IPS-20b (cell line): ENCODE measurements around the gene BCAS1.

ENCODE experiments used
- H3K27ac ChIP-seq: one replicate; pipeline ENCODE4 v1.5.1; 2013; ENCODE audit warnings: low read length
- H3K27me3 ChIP-seq: 2 replicates; pipeline ENCODE4 v1.6.1; 2013; ENCODE audit warnings: mild to moderate bottlenecking, low read length, inconsistent platforms; ENCODE audit not compliant: insufficient read depth
- H3K36me3 ChIP-seq: 2 replicates; pipeline ENCODE4 v1.6.1; 2013; ENCODE audit warnings: low read depth, mild to moderate bottlenecking, inconsistent platforms, low read length, moderate library complexity; ENCODE audit not compliant: insufficient read depth
- H3K4me1 ChIP-seq: 2 replicates; pipeline ENCODE4 v1.6.1; 2013; ENCODE audit warnings: mild to moderate bottlenecking, control low read depth, inconsistent platforms, low read length, moderate library complexity; ENCODE audit not compliant: insufficient read depth
- H3K4me3 ChIP-seq: 2 replicates; pipeline ENCODE4 v1.5.1; 2013; ENCODE audit warnings: mild to moderate bottlenecking, low read length, inconsistent platforms
- H3K9ac ChIP-seq: 2 replicates; pipeline ENCODE4 v1.6.1; 2013; ENCODE audit warnings: low read depth, mild to moderate bottlenecking, inconsistent platforms, low read length, moderate library complexity
- H3K9me3 ChIP-seq: 2 replicates; pipeline ENCODE4 v1.6.1; 2013; ENCODE audit warnings: mild to moderate bottlenecking, low read depth, low read length, inconsistent platforms; ENCODE audit not compliant: insufficient read depth

The BCAS1 gene

DNA sequence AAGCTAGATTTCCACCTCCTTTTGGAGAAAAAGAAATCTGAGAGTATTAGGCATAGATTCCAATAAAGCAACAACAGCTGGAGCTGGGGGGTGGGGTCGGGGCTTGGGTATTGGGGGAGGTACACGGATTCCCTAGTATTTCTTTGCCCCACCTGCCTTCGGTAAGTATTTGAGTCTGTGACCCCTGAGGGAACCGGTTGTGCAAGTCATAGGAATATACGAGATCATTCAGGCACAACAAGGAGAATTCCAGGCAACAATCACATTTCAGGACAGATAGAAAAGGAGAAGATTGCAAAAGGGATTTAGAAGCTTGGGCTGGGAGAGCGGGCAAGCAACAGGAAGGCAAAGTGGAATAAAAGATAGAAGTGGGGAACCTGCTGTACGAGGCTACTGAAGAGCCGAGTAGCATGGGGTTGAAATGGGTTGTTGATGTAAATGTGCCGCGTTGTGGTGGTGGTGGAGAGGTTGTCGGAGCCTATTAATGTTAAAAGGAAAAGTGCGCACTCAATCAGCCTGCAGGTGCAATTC, 148.9 kb downstream of the BCAS1 start:
- no peaks in the 10 kb centered on the region for H3K27me3 ChIP-seq
- peaks cover 26% of the 10 kb centered on the region for H3K4me1 ChIP-seq
- H3K9ac ChIP-seq: no peak overlapping the region
- no peaks in the 10 kb centered on the region for H3K36me3 ChIP-seq
- H3K4me3 ChIP-seq: no peak overlapping the region
- H3K9me3 ChIP-seq: no peaks in the 10 kb centered on the region
- H3K27ac ChIP-seq: no peak overlapping the region

GRCh38 chr20:53920647-53921245, 149.6 kb downstream of the BCAS1 start:
- no peak overlapping the region for H3K9ac ChIP-seq
- H3K4me3 ChIP-seq: no peak overlapping the region
- H3K27ac ChIP-seq: no peak overlapping the region
- H3K9me3 ChIP-seq: no peaks in the 10 kb centered on the region
- H3K27me3 ChIP-seq: no peaks in the 10 kb centered on the region
- H3K36me3 ChIP-seq: no peaks in the 10 kb centered on the region
- H3K4me1 ChIP-seq: peaks cover 30% of the 10 kb centered on the region

DNA sequence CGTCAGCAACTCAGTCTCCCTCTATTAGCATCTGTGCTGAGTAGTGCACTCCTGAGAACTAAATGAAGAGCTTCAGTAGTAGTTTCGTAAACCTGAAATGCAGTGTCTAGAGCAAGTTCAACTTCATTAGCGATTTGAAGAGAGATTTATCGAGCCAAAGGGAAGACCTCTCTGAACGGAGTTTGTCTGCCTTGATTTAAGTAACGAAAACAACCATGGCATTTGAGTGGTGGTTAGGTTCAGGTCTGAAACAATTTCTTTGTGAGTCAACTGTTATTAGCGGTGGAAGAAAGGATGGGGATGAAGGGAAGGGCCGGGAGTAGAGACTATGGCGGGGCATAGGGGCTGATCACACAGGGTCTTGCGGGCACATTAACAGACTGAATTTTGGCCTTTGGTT, 150.5 kb downstream of the BCAS1 start:
- Histone ChIP-seq H3K36me3 (no peaks in the 10 kb centered on the region), H3K4me1 (peaks cover 32% of the 10 kb centered on the region)

GRCh38 chr20:53918949-53919361, 151.4 kb downstream of the BCAS1 start:
- H3K36me3 ChIP-seq: no peaks in the 10 kb centered on the region
- peak overlapping the region; percentile 14; the same call in 1 of the 2 replicates for H3K9ac ChIP-seq
- peaks cover 38% of the 10 kb centered on the region for H3K4me1 ChIP-seq
- no peaks in the 10 kb centered on the region for H3K9me3 ChIP-seq
- no peaks in the 10 kb centered on the region for H3K27me3 ChIP-seq
- no peak overlapping the region for H3K27ac ChIP-seq
- H3K4me3 ChIP-seq: peak overlapping the region; percentile 43; the same call in 1 of the 2 replicates

More for the DNA sequence above, 150.5 kb downstream of the BCAS1 start:
- H3K9ac ChIP-seq: no peak overlapping the region
- H3K27ac ChIP-seq: no peak overlapping the region
- no peaks in the 10 kb centered on the region for H3K27me3 ChIP-seq
- no peak overlapping the region for H3K4me3 ChIP-seq
- H3K9me3 ChIP-seq: no peaks in the 10 kb centered on the region

DNA sequence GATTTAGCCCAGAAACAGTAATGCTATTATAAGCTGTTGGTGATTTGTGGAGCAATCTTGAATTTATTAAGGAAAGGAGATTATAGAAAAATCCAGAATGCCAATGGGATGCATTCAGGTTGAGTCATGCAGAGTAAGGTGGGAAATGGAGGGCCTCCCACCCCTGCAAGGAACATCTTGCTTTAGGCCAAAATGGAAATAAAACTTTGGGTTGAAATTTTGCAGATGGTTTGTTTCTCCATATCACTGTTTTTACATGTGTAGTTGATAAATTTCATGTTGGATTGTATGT, 152.4 kb downstream of the BCAS1 start:
- Histone ChIP-seq H3K4me1 (peaks cover 38% of the 10 kb centered on the region), H3K9ac (no peak overlapping the region), H3K4me3 (no peak overlapping the region), H3K27ac (no peak overlapping the region), H3K27me3 (no peaks in the 10 kb centered on the region), H3K9me3 (no peaks in the 10 kb centered on the region), H3K36me3 (no peaks in the 10 kb centered on the region)

DNA sequence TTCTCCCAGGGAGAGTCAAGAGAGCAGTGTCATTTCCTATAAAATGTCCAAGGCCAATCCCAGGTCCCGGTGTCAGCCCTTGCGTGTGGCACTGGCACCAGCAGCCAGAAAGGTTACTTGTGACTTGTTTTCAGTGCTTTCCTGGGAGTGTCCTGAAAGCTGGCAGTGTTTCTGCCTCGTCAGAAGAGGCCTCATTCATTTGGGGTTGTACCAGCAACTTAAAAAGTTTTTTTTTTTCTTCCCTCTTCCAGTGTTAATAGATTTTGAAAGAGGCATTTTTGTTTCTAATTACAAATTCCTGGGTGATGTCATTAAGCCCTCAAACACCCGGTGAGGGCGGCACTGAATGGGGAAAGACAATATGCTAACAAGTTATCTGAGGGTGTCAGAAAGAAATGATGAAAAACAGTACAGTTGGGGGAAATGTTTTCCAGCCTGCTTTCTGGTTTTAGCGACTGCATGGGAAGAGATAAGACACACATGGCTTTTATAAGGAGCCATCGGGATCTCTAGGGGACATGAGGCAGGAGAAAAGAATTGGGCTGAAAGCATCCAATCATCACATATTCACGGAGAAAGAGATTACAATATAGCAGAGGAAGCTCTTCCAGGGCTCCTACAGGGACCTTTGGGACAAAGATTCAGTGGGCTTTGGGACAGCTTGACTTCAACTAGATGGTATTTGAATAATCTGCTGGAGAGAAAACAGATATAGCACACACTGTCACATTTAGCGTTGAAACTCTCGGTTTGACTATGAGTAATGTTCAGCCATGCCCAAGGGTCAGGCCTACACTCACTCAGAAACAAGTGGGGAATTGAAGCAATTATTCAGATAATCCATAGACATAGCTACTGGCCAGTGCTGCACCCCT, 153.0 kb downstream of the BCAS1 start:
- peak overlapping the region; percentile 36; the same call in 1 of the 2 replicates for H3K9ac ChIP-seq
- H3K4me1 ChIP-seq: peaks cover 38% of the 10 kb centered on the region
- H3K36me3 ChIP-seq: no peaks in the 10 kb centered on the region
- no peaks in the 10 kb centered on the region for H3K9me3 ChIP-seq
- no peaks in the 10 kb centered on the region for H3K27me3 ChIP-seq
- no peak overlapping the region for H3K4me3 ChIP-seq
- H3K27ac ChIP-seq: no peak overlapping the region

- peak overlapping the region; percentile 84; the same call in 1 of the 2 replicates for H3K9ac ChIP-seq
- H3K27me3 ChIP-seq: no peaks in the 10 kb centered on the region
- H3K9me3 ChIP-seq: no peaks in the 10 kb centered on the region; the same call in 1 of the 2 replicates
- no peak overlapping the region for H3K27ac ChIP-seq
- H3K36me3 ChIP-seq: no peaks in the 10 kb centered on the region
- peaks cover 33% of the 10 kb centered on the region for H3K4me1 ChIP-seq
- H3K4me3 ChIP-seq: no peak overlapping the region; the same call in 1 of the 2 replicates
Observed at GRCh38 chr20:53916173-53916512, 154.3 kb downstream of the BCAS1 start.

DNA sequence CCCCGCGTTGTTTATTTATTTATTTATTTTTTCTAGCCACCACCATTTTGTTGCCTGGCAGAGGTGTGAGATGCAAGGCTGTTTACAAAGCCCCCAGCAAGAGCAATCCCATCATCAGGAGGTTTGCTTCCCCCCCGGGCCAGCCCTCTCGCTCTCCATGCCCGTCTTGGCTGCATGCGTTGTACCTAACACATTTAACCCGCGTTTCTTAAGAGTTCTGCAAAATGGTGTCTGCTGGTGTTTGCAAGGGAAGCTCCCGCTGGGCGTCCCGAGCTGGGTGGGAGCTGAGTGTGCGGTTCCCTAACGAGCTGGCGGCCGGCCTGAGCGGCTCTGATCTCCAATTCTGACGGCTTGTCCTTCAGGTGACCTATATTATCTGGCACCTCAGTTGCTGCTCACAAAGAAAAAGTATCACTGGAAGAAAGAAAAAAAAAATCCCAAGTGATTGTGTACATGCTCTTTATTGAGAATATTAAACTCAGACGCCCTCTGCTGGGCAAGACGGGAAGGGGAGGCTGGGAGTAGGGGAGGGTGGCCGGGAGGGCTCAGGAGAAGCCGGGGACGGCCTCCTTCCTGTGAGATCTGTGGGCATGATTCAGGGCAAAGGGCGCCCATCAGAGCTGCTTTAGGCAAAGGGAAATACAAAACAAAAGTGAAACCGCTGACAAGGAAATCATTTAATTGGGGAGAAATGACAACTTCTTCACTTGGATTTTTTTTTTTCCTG, 154.8 kb downstream of the BCAS1 start:
- Histone ChIP-seq H3K9me3 (peaks cover 3% of the 10 kb centered on the region; the same call in 1 of the 2 replicates), H3K27ac (peak overlapping the region; percentile 83), H3K9ac (peak overlapping the region; percentile 84), H3K36me3 (no peaks in the 10 kb centered on the region), H3K27me3 (no peaks in the 10 kb centered on the region), H3K4me3 (peak overlapping the region; percentile 83), H3K4me1 (peaks cover 28% of the 10 kb centered on the region)

- Histone ChIP-seq H3K9ac (peak overlapping the region; percentile 84; the same call in 1 of the 2 replicates), H3K9me3 (peaks cover 5% of the 10 kb centered on the region; the same call in 1 of the 2 replicates), H3K36me3 (no peaks in the 10 kb centered on the region), H3K27me3 (no peaks in the 10 kb centered on the region), H3K27ac (peak overlapping the region; percentile 54), H3K4me1 (peaks cover 28% of the 10 kb centered on the region), H3K4me3 (peak overlapping the region; percentile 83)
Observed at GRCh38 chr20:53914781-53915445, 155.5 kb downstream of the BCAS1 start.

GRCh38 chr20:53914091-53914780, 156.2 kb downstream of the BCAS1 start:
- Histone ChIP-seq H3K9ac (peak overlapping the region; percentile 33; the same call in 1 of the 2 replicates), H3K9me3 (peaks cover 5% of the 10 kb centered on the region; the same call in 1 of the 2 replicates), H3K36me3 (no peaks in the 10 kb centered on the region), H3K27ac (peak overlapping the region; percentile 54), H3K4me3 (peak overlapping the region; percentile 83; the same call in 1 of the 2 replicates), H3K4me1 (peaks cover 28% of the 10 kb centered on the region), H3K27me3 (no peaks in the 10 kb centered on the region)
